ENCODE results near the gene C14orf180. TPM values are rescaled to one million over a fixed set of nuclear protein-coding genes. Genes with fewer than 3 reads are reported as not detected.

Gene C14orf180
- total RNA-seq: not detected in 2 replicates

GRCh38 chr14:104579507-104579906, at the start of gene C14orf180:
Gene C14orf180 (plus strand): TSS chr14:104579764. CDS start chr14:104586431, 6,667 bp downstream.

GRCh38 chr14:104604458-104605449, 25.2 kb downstream of the C14orf180 start, which contains the start of gene TMEM179:
Gene TMEM179 (minus strand): TSS chr14:104604772. CDS start chr14:104604741, 31 bp downstream.

Other genes with a start within 250 kb of the C14orf180 start
- not detected in 2 replicates for gene TMEM179, start 25.0 kb downstream of the C14orf180 start, total RNA-seq
- gene INF2, start 109.9 kb downstream of the C14orf180 start, total RNA-seq: 45.9 and 59.0 TPM in 2 replicates
- gene ADSS1, start 144.5 kb downstream of the C14orf180 start, total RNA-seq: 0.39 and 0.73 TPM in 2 replicates
- 68.2 and 94.4 TPM in 2 replicates for gene SIVA1, start 173.4 kb downstream of the C14orf180 start, total RNA-seq
- gene AKT1, start 216.0 kb downstream of the C14orf180 start, total RNA-seq: 158 and 182 TPM in 2 replicates
- 1.8 and 2.5 TPM in 2 replicates for gene ZBTB42, start 221.3 kb downstream of the C14orf180 start, total RNA-seq

All from subcutaneous preadipocyte (primary cell).